Measurements from ENCODE around the gene ASS1. TPM values are rescaled to one million over a fixed set of nuclear protein-coding genes. Genes with fewer than 3 reads are reported as not detected.
A peak's percentile ranks its signal among the peaks of the same experiment; 100 is the strongest.

The ASS1 gene
- total and polyA plus RNA-seq, 2 of the 13 experiments (the other 11 are each of a cell fraction or from before 2014, with no cell fraction given) = 77.6 to 122 TPM

DNA sequence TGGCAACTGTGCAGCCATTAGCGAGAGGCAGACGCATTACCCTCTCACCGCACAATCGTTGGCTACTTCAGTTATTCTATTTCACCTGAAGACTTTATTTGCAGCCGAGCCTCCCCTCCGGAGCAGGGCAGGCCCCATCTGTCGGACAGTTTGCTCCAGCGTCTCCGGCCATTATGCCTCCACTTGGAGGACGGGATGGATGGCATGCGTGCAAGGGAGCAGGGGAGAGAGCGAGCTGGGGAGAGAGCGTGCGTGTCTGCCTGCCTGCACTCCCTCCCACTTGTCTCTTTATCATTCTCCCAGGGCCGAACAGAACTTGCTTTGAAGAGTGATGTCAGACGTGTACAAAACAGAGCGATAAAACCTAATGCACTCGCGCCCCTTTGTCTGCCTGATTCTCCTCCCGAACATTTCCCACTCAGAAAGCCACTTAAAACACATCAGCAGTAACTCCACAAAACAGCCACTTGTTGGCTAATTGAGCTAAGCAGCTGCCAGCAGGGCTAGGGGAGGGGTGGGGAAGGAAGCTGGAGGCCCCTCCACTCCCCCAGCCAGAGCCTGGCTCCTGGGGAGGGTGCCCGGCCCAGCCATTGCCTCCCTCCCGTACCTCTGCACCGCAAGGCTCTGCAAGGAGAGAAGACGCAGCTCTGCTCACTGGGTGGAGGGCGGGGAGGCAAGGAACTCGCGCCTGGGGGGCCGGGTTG, 91.2 kb downstream of the ASS1 start (continued):
- no peak for TF ChIP-seq ZNF510 (CRISPR knock-in tag; IDR thresholded peaks at IDR 0.05; ENCODE audit: low read depth)
- TF ChIP-seq ZNF7 (CRISPR knock-in tag; IDR thresholded peaks at IDR 0.05) = no peak
- no peak for TF ChIP-seq ZNF253 (CRISPR knock-in tag; IDR thresholded peaks at IDR 0.05; ENCODE audit: borderline replicate concordance)
- TF ChIP-seq, protein P1, sequence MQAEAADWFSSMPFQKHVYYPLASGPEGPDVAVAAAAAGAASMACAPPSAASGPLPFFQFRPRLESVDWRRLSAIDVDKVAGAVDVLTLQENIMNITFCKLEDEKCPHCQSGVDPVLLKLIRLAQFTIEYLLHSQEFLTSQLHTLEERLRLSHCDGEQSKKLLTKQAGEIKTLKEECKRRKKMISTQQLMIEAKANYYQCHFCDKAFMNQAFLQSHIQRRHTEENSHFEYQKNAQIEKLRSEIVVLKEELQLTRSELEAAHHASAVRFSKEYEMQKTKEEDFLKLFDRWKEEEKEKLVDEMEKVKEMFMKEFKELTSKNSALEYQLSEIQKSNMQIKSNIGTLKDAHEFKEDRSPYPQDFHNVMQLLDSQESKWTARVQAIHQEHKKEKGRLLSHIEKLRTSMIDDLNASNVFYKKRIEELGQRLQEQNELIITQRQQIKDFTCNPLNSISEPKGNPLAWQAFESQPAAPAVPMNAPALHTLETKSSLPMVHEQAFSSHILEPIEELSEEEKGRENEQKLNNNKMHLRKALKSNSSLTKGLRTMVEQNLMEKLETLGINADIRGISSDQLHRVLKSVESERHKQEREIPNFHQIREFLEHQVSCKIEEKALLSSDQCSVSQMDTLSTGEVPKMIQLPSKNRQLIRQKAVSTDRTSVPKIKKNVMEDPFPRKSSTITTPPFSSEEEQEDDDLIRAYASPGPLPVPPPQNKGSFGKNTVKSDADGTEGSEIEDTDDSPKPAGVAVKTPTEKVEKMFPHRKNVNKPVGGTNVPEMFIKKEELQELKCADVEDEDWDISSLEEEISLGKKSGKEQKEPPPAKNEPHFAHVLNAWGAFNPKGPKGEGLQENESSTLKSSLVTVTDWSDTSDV (CRISPR knock-in tag; IDR thresholded peaks at IDR 0.05) = 0 out of 2 replicates have a peak, but pooled peaks have one; percentile 23
- no peak for TF ChIP-seq ZFP82 (CRISPR knock-in tag; IDR thresholded peaks at IDR 0.05; ENCODE audit: borderline replicate concordance)
- TF ChIP-seq ADNP (CRISPR knock-in tag; IDR thresholded peaks at IDR 0.05) = no peak
- TF ChIP-seq ZBTB38 (CRISPR knock-in tag; IDR thresholded peaks at IDR 0.05) = no peak
- TF ChIP-seq TRIM24 (CRISPR knock-in tag; IDR thresholded peaks at IDR 0.05) = no peak
- TF ChIP-seq ZKSCAN5 (CRISPR knock-in tag; IDR thresholded peaks at IDR 0.05) = no peak
- no peak for TF ChIP-seq ATRX (CRISPR knock-in tag; IDR thresholded peaks at IDR 0.05; ENCODE audit: borderline replicate concordance)
- TF ChIP-seq ZNF788 (CRISPR knock-in tag; IDR thresholded peaks at IDR 0.05; ENCODE audit: borderline replicate concordance) = no peak
- TF ChIP-seq ZNF883 (CRISPR knock-in tag; IDR thresholded peaks at IDR 0.05; ENCODE audit: not compliant biosample characterization) = peak; percentile 33
- no peak for TF ChIP-seq ZNF567 (CRISPR knock-in tag; IDR thresholded peaks at IDR 0.05; ENCODE audit: borderline replicate concordance)
- TF ChIP-seq, protein P2, sequence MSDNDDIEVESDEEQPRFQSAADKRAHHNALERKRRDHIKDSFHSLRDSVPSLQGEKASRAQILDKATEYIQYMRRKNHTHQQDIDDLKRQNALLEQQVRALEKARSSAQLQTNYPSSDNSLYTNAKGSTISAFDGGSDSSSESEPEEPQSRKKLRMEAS (IDR thresholded peaks at IDR 0.05) = peak; percentile 49; the same call in 1 of the 2 replicates
- TF ChIP-seq ZMYM3 (CRISPR knock-in tag; IDR thresholded peaks at IDR 0.05) = peak; percentile 20; the same call in 1 of the 2 replicates
- no peak for TF ChIP-seq NFIB (CRISPR knock-in tag; IDR thresholded peaks at IDR 0.05; ENCODE audit: borderline replicate concordance)
- TF ChIP-seq TEAD3 (CRISPR knock-in tag; optimal IDR thresholded peaks at IDR 0.05; ENCODE audit: borderline replicate concordance) = peak; percentile 33
- TF ChIP-seq, protein P3, sequence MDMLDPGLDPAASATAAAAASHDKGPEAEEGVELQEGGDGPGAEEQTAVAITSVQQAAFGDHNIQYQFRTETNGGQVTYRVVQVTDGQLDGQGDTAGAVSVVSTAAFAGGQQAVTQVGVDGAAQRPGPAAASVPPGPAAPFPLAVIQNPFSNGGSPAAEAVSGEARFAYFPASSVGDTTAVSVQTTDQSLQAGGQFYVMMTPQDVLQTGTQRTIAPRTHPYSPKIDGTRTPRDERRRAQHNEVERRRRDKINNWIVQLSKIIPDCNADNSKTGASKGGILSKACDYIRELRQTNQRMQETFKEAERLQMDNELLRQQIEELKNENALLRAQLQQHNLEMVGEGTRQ (IDR thresholded peaks at IDR 0.05; ENCODE audit: low read depth, low read length) = no peak
- TF ChIP-seq, protein P3 (CRISPR knock-in tag; IDR thresholded peaks at IDR 0.05; ENCODE audit: borderline replicate concordance) = no peak
- TF ChIP-seq ZSCAN25 (CRISPR knock-in tag; IDR thresholded peaks at IDR 0.05) = peak; percentile 68
- no peak for TF ChIP-seq ZNF235 (CRISPR knock-in tag; IDR thresholded peaks at IDR 0.05; ENCODE audit: borderline replicate concordance)
- TF ChIP-seq AGO1 (IDR thresholded peaks at IDR 0.05; ENCODE audit: low read depth, low read length, poor library complexity, severe bottlenecking) = no peak
- TF ChIP-seq MEF2D (CRISPR knock-in tag; IDR thresholded peaks at IDR 0.05) = no peak
- no peak for TF ChIP-seq POLR2G (IDR thresholded peaks at IDR 0.05; ENCODE audit: low read depth, low read length)
- no peak for TF ChIP-seq RBFOX2 (IDR thresholded peaks at IDR 0.05; ENCODE audit: low read depth, low read length)
- TF ChIP-seq NRL (CRISPR knock-in tag; IDR thresholded peaks at IDR 0.05; ENCODE audit: borderline replicate concordance) = 0 out of 2 replicates have a peak, but pooled peaks have one; percentile 24
- TF ChIP-seq ZNF678 (CRISPR knock-in tag; IDR thresholded peaks at IDR 0.05) = no peak

Data from HepG2 (cell line).